Astrocyte of the cerebellum (primary cell): ENCODE data around the gene SLC35D3.
"Not testable (repeated sequence)": the region's sequence is repeated elsewhere in the genome, so short reads cannot be mapped to it uniquely, and the experiment has no call there.

Experiments
- DNase-seq: peaks from one replicate; pipeline ENCODE4 v3.0.0-alpha.2; 2011; ENCODE audit warnings: low read depth
- H3K4me3 ChIP-seq: 2 replicates; pipeline ENCODE4 v1.5.1; 2011; ENCODE audit warnings: mild to moderate bottlenecking, low read depth, low read length, moderate library complexity
- CTCF ChIP-seq: IDR thresholded peaks from 2 replicates; pipeline ENCODE4 v1.5.1; 2012; ENCODE audit warnings: low read length, low read depth, moderate library complexity, mild to moderate bottlenecking; ENCODE audit errors: missing control alignments
- in situ Hi-C: cut with HindIII; loops from 2 replicates; pipeline ENCODE4 v1.10.0; 2017; ENCODE audit warnings: low sequenced_read_pairs

SLC35D3 gene, protein sequence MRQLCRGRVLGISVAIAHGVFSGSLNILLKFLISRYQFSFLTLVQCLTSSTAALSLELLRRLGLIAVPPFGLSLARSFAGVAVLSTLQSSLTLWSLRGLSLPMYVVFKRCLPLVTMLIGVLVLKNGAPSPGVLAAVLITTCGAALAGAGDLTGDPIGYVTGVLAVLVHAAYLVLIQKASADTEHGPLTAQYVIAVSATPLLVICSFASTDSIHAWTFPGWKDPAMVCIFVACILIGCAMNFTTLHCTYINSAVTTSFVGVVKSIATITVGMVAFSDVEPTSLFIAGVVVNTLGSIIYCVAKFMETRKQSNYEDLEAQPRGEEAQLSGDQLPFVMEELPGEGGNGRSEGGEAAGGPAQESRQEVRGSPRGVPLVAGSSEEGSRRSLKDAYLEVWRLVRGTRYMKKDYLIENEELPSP

DNA sequence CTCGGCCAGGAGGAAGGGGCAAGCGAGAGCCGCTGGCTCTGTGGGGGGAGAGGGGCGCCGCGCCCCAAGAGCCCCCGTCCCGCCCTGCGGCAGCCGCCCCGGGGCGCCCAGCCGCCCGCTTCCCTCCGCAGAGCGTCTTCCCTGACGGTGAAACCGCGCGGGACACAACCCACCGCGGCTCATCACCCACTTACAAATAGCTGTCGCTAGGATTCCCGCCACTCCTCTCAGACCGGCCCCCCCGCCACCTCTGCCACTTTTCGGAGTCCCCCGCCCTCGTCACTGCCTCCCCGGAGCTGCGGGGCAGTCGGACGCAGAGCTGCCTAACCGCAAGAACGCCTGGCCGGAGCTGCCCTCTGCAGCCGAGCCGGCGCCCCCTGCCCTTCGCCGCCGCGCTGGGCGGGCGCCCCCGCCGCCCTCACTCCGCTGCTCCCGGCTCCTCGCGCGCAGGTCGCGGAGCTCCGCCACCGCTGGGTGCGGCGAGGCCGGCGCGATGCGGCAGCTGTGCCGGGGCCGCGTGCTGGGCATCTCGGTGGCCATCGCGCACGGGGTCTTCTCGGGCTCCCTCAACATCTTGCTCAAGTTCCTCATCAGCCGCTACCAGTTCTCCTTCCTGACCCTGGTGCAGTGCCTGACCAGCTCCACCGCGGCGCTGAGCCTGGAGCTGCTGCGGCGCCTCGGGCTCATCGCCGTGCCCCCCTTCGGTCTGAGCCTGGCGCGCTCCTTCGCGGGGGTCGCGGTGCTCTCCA, at the start of gene SLC35D3:
SLC35D3 (plus strand) TSS at position 366 of the 749 bp plus-strand sequence; CDS start at position 494, 128 bp downstream.
- H3K4me3 ChIP-seq: peak within 1 kb of the TSS; percentile 47
- in situ Hi-C loops: no loop called here
- TF ChIP-seq CTCF: no peak
- DNase-seq: no peak

GRCh38 chr6:136873748-136874147, 48.4 kb upstream of the SLC35D3 start:
- in situ Hi-C loops: no loop called here
- no peak overlapping the region for H3K4me3 ChIP-seq
- TF ChIP-seq CTCF: no peak
- DNase-seq: no peak

DNA sequence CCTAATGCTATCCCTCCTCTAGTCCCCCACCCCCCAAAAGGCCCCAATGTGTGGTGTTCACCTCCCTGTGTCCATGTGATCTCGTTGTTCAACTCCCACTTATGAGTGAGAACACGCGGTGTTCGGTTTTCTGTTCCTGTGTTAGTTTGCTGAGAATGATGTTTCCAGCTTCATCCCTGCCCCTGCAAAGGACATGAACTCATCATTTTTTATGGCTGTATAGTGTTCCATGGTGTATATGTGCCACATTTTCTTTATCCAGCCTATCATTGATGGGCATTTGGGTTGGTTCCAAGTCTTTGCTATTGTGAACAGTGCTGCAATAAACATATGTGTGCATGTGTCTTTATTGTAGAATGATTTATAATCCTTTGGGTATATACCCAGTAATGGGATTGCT, 45.6 kb upstream of the SLC35D3 start:
- H3K4me3 ChIP-seq, in situ Hi-C loops, DNase-seq: not testable (repeated sequence)

DNA sequence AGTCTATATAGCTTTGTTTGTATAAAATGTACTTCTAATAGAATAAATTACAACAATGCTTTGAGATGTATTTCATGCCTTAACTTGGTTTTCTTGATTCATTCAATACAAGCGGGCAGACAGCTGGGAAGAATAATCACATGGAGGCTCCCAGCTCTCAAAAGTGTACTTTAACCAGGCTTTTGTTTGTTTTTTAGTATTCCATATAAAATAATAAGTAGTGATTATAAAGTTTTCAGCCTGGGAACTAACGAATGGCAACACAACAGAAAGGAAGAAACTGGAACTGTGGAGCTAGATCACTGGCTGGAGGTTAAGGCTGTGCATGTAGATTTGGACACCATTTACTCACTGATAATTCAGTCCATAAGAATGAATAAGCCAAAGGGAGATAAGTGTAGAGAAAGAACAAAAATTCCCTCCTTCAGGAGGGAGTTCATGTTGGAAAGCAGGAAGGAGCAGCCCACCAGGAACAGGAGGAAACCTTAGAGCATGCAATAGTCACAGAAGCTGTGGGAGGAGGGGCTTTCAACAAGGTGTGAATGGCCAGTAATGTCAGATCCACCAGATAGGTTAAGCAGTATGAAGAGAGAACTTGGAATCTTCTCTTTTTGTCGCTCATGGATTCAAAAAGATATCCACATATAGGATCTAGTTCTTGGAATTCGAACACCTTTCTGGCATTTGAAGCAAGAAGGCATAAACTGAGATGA, 41.2 kb upstream of the SLC35D3 start:
- H3K4me3 ChIP-seq: no peak overlapping the region
- no peak for TF ChIP-seq CTCF
- no peak for DNase-seq
- in situ Hi-C loops: no loop called here

GRCh38 chr6:136886091-136886490, 36.0 kb upstream of the SLC35D3 start:
- TF ChIP-seq CTCF: no peak
- no peak for DNase-seq
- no peak overlapping the region for H3K4me3 ChIP-seq
- in situ Hi-C loops: no loop called here

- DNase-seq: no peak
- no peak overlapping the region for H3K4me3 ChIP-seq
- TF ChIP-seq CTCF: no peak
- in situ Hi-C loops: no loop called here
These were observed 34.1 kb upstream of the SLC35D3 start for GRCh38 chr6:136887953-136888352.
